ENCODE data around the gene NELFA.

Gene NELFA

GRCh38 chr4:1967512-1968149 is 41.1 kb downstream of the NELFA start:
- FAIRE-seq (no peak), DNase-seq (ENCODE audit: low spot score) (no peak)

GRCh38 chr4:1964971-1965370 is 43.8 kb downstream of the NELFA start:
- FAIRE-seq (no peak), DNase-seq (ENCODE audit: low spot score) (no peak)

GRCh38 chr4:1964443-1964842 is 44.3 kb downstream of the NELFA start:
- no peak for FAIRE-seq
- DNase-seq (ENCODE audit: low spot score) = no peak

- FAIRE-seq = no peak
- DNase-seq (ENCODE audit: low spot score) = no peak
Measured at GRCh38 chr4:1962980-1963379, 45.8 kb downstream of the NELFA start.

- no peak for FAIRE-seq
Measured at GRCh38 chr4:1961563-1961962, 47.2 kb downstream of the NELFA start.

GRCh38 chr4:1961038-1961437 is 47.7 kb downstream of the NELFA start:
- no peak for FAIRE-seq

More at GRCh38 chr4:1961563-1961962, 47.2 kb downstream of the NELFA start:
- DNase-seq (ENCODE audit: low spot score) = no peak

GRCh38 chr4:1960170-1960825 is 48.5 kb downstream of the NELFA start:
- DNase-seq (ENCODE audit: low spot score) (no peak), FAIRE-seq (no peak)

More at GRCh38 chr4:1961038-1961437, 47.7 kb downstream of the NELFA start:
- no peak for DNase-seq (ENCODE audit: low spot score)

- FAIRE-seq (no peak), DNase-seq (ENCODE audit: low spot score) (no peak)
Measured at GRCh38 chr4:1959104-1959384, 49.7 kb downstream of the NELFA start.

GRCh38 chr4:1958276-1959103 is 50.3 kb downstream of the NELFA start:
- FAIRE-seq (no peak), DNase-seq (ENCODE audit: low spot score) (no peak)

GRCh38 chr4:1956631-1957030 is 52.1 kb downstream of the NELFA start:
- FAIRE-seq = no peak
- DNase-seq (ENCODE audit: low spot score) = no peak

- no peak for FAIRE-seq
Measured at GRCh38 chr4:1953335-1953734, 55.4 kb downstream of the NELFA start.

GRCh38 chr4:1952719-1953118 is 56.1 kb downstream of the NELFA start:
- FAIRE-seq = no peak

More at GRCh38 chr4:1953335-1953734, 55.4 kb downstream of the NELFA start:
- no peak for DNase-seq (ENCODE audit: low spot score)

GRCh38 chr4:1952058-1952700 is 56.6 kb downstream of the NELFA start:
- no peak for DNase-seq (ENCODE audit: low spot score)
- FAIRE-seq = no peak

More at GRCh38 chr4:1952719-1953118, 56.1 kb downstream of the NELFA start:
- no peak for DNase-seq (ENCODE audit: low spot score)

- FAIRE-seq = no peak
- no peak for DNase-seq (ENCODE audit: low spot score)
Measured at GRCh38 chr4:1950369-1950768, 58.4 kb downstream of the NELFA start.

- DNase-seq (ENCODE audit: low spot score) (no peak), FAIRE-seq (no peak)
Measured at GRCh38 chr4:1948892-1949436, 59.8 kb downstream of the NELFA start.

GRCh38 chr4:1948232-1948631 is 60.5 kb downstream of the NELFA start:
- DNase-seq (ENCODE audit: low spot score) (no peak), FAIRE-seq (no peak)

- FAIRE-seq (no peak), DNase-seq (ENCODE audit: low spot score) (no peak)
Measured at GRCh38 chr4:1945912-1946311, 62.9 kb downstream of the NELFA start.

- DNase-seq (ENCODE audit: low spot score) = no peak
- FAIRE-seq = no peak
Measured at GRCh38 chr4:1945124-1945895, 63.5 kb downstream of the NELFA start.

- FAIRE-seq (no peak), DNase-seq (ENCODE audit: low spot score) (no peak)
Measured at GRCh38 chr4:1943928-1944327, 64.8 kb downstream of the NELFA start.

GRCh38 chr4:1940566-1940965 is 68.2 kb downstream of the NELFA start:
- DNase-seq (ENCODE audit: low spot score) = no peak
- no peak for FAIRE-seq
